ENCODE data around the gene FAM53A. TPM values are rescaled to one million over a fixed set of nuclear protein-coding genes. Genes with fewer than 3 reads are reported as not detected.
A peak's percentile ranks its signal among the peaks of the same experiment; 100 is the strongest.
"Not testable (repeated sequence)": the region's sequence is repeated elsewhere in the genome, so short reads cannot be mapped to it uniquely, and the experiment has no call there.

Gene FAM53A
- total and polyA plus RNA-seq, 2 donors: 1.0 to 2.0 TPM

DNA sequence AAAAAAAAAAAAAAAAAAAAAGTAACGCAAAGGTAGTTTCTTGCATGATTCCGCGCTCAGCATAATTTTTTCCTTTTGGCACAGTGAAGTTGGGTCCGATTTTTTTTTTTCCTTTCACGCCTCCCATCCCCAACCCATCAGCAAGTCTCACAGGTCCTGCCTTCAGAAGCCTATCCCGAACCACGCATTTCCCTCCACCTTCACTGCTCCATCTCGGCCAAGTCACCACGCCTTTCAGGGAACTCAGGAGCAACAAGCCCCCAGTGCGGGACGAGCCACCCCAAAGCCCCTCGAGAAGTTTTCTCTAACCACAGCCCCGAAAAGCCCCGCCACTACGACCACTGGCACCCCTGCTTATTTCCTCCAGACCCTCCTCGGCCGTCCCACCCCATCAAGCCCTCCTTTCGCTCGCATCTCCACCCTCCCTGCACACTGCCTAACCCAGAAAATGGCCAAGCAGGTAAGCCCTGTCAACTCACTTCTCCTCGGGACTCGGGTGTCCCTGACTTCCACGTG is 27.0 kb upstream of the FAM53A start:
- peak overlapping the region; percentile 60 to 75 for H3K4me3 ChIP-seq (ENCODE audit: low read length in 2 of 2)

DNA sequence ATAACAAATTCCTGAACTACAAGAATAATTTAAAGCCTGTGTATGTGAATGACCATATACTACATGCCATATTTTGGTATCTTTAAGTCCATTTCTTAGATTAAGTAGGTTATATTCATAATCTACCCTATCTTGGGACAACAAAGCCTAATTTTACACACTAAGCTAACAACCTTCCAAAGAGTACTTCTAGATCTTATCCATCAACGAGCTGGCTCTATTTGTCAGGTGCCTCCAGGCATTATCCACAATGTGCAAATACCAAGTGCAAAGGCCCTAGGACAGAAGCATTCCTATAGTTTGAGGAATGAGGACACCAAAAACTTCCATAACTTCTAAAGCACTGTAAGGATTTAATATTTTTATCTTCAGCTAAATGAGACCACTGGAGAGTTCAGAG is 24.5 kb upstream of the FAM53A start:
- Histone ChIP-seq H3K4me1 (ENCODE audit: control insufficient read depth in 2 of 2, insufficient read depth in 2 of 2, low read length in 2 of 2) (peaks cover 8 to 28% of the 10 kb centered on the region in 2 donors), H3K4me3 (ENCODE audit: low read length in 2 of 2) (no peak overlapping the region), H3K27me3 (ENCODE audit: control insufficient read depth in 2 of 2, insufficient read depth in 1 of 2, low read length in 1 of 2) (no peaks in the 10 kb centered on the region), H3K27ac (ENCODE audit: low read depth in 1 of 2, low read length in 1 of 2) (no peak overlapping the region), H3K36me3 (ENCODE audit: control insufficient read depth in 2 of 2, insufficient read depth in 2 of 2, low read length in 1 of 2) (peaks cover 20 to 45% of the 10 kb centered on the region in 2 donors), H3K9me3 (ENCODE audit: control insufficient read depth in 2 of 2, insufficient read depth in 1 of 2, low read length in 1 of 2) (no peaks in the 10 kb centered on the region)
- no peak for DNase-seq (ENCODE audit: low read depth in 6 of 9, low spot score in 9 of 9)
- 91% methylated on average over 1 of the region's 1 CpG for WGBS

More for the DNA sequence above, 27.0 kb upstream of the FAM53A start:
- no peak for DNase-seq (ENCODE audit: low read depth in 6 of 9, low spot score in 9 of 9)
- Histone ChIP-seq H3K27me3 (ENCODE audit: control insufficient read depth in 2 of 2, insufficient read depth in 1 of 2, low read length in 1 of 2) (no peaks in the 10 kb centered on the region), H3K9me3 (ENCODE audit: control insufficient read depth in 2 of 2, insufficient read depth in 1 of 2, low read length in 1 of 2) (no peaks in the 10 kb centered on the region), H3K27ac (ENCODE audit: low read depth in 1 of 2, low read length in 1 of 2) (peak overlapping the region; percentile 40 to 96), H3K4me1 (ENCODE audit: control insufficient read depth in 2 of 2, insufficient read depth in 2 of 2, low read length in 2 of 2) (peaks cover 20 to 51% of the 10 kb centered on the region in 2 donors), H3K36me3 (ENCODE audit: control insufficient read depth in 2 of 2, insufficient read depth in 2 of 2, low read length in 1 of 2) (peaks cover 9 to 33% of the 10 kb centered on the region in 2 donors)
- 20% methylated on average over 22 of the region's 22 CpGs for WGBS

DNA sequence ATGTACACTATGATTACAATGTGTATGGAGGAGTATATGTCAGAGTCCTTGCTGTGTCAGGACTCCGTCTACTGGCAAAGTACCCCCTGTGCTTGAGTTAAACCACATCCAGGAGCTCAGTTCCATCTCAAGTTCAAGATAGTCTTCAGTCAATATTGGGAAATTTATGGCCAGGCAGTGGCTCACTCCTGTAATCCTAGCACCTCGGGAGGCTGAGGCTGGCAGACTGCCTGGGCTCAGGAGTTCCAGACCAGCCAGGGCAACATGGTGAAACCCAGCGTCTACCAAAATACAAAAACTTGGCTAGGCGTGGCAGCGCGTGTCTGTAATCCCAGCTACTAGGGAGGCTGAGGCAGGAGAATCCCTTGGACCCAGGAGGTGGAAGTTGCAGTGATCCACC is 22.2 kb upstream of the FAM53A start:
- DNase-seq (ENCODE audit: low read depth in 6 of 9, low spot score in 9 of 9): no peak
- Histone ChIP-seq H3K4me3 (ENCODE audit: low read length in 2 of 2) (no peak overlapping the region), H3K27me3 (ENCODE audit: control insufficient read depth in 2 of 2, insufficient read depth in 1 of 2, low read length in 1 of 2) (no peaks in the 10 kb centered on the region), H3K27ac (ENCODE audit: low read depth in 1 of 2, low read length in 1 of 2) (no peak overlapping the region), H3K4me1 (ENCODE audit: control insufficient read depth in 2 of 2, insufficient read depth in 2 of 2, low read length in 2 of 2) (peaks cover 8 to 19% of the 10 kb centered on the region in 2 donors), H3K9me3 (ENCODE audit: control insufficient read depth in 2 of 2, insufficient read depth in 1 of 2, low read length in 1 of 2) (no peaks in the 10 kb centered on the region), H3K36me3 (ENCODE audit: control insufficient read depth in 2 of 2, insufficient read depth in 2 of 2, low read length in 1 of 2) (peaks cover 38 to 66% of the 10 kb centered on the region in 2 donors)
- WGBS: over 99% methylated on average over 6 of the region's 6 CpGs

DNA sequence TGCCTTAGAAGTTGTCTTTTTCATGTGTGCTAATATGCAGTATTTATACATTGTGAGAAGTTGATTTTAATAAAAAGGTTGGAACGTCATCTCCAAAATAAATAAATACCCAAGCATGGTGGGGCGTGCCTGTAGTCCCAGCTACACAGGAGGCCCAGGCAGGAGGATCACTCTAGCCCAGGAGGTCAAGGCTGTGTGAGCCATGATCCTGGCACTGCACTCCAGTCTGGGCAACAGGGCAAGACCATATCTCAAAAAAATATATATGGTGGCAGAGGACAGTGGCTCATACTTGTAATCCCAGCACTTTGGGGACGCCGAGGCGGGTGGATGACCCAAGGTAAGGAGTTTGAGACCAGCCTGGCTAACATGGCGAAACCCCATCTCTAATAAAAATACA is 21.6 kb upstream of the FAM53A start:
- H3K9me3 ChIP-seq (ENCODE audit: control insufficient read depth in 2 of 2, insufficient read depth in 1 of 2, low read length in 1 of 2): no peaks in the 10 kb centered on the region
- no peaks in the 10 kb centered on the region for H3K27me3 ChIP-seq (ENCODE audit: control insufficient read depth in 2 of 2, insufficient read depth in 1 of 2, low read length in 1 of 2)
- no peak overlapping the region for H3K27ac ChIP-seq (ENCODE audit: low read depth in 1 of 2, low read length in 1 of 2)
- H3K4me3 ChIP-seq (ENCODE audit: low read length in 2 of 2): no peak overlapping the region
- H3K36me3 ChIP-seq (ENCODE audit: control insufficient read depth in 2 of 2, insufficient read depth in 2 of 2, low read length in 1 of 2): peaks cover 40 to 72% of the 10 kb centered on the region in 2 donors
- H3K4me1 ChIP-seq (ENCODE audit: control insufficient read depth in 2 of 2, insufficient read depth in 2 of 2, low read length in 2 of 2): peaks cover 4 to 13% of the 10 kb centered on the region in 2 donors
- DNase-seq (ENCODE audit: low read depth in 6 of 9, low spot score in 9 of 9): no peak
- 98% methylated on average over 6 of the region's 6 CpGs for WGBS

DNA sequence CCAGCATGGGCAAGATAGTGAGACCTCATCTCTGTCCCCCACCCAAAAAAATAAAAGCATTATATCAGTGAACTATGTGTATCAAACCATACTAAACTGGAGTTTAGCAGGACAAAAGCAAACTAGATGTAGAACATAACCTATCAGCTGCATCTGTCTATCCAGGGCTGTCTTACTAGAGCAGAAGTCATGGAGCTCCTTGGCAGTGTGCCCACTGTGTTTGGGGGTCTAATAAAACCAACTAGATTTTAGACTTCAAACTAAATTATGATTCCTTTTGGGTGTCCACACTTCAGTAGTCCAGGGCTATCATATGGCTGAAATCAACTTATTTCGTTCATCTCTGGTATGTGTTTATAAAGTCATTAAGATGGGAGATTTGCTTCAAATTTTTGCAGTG is 19.8 kb upstream of the FAM53A start:
- WGBS: 93% methylated on average over 1 of the region's 1 CpG
- H3K27me3 ChIP-seq (ENCODE audit: control insufficient read depth in 2 of 2, insufficient read depth in 1 of 2, low read length in 1 of 2): no peaks in the 10 kb centered on the region
- no peak overlapping the region for H3K4me3 ChIP-seq (ENCODE audit: low read length in 2 of 2)
- no peak for DNase-seq (ENCODE audit: low read depth in 6 of 9, low spot score in 9 of 9)
- H3K9me3 ChIP-seq (ENCODE audit: control insufficient read depth in 2 of 2, insufficient read depth in 1 of 2, low read length in 1 of 2): no peaks in the 10 kb centered on the region
- peaks cover 53 to 76% of the 10 kb centered on the region in 2 donors for H3K36me3 ChIP-seq (ENCODE audit: control insufficient read depth in 2 of 2, insufficient read depth in 2 of 2, low read length in 1 of 2)
- H3K27ac ChIP-seq (ENCODE audit: low read depth in 1 of 2, low read length in 1 of 2): no peak overlapping the region
- no peaks in the 10 kb centered on the region for H3K4me1 ChIP-seq (ENCODE audit: control insufficient read depth in 2 of 2, insufficient read depth in 2 of 2, low read length in 2 of 2)

DNA sequence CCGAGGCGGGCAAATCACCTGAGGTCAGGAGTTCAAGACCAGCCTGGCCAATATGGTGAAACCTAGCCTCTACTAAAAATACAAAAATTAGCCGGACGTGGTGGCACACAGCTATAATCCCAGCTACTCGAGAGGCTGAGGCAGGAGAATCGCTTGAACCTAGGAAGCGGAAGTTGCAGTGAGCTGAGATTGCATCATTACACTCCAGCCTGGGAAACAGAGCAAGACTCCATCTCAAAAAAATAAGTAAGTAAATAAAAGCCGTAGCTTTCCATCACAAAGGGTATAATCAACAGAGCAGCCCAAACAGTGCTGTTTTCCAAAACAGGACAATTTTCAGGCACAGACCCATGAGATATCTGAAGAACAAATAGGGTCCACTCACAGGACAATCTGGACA is 17.6 kb upstream of the FAM53A start:
- peaks cover 72 to 84% of the 10 kb centered on the region in 2 donors for H3K36me3 ChIP-seq (ENCODE audit: control insufficient read depth in 2 of 2, insufficient read depth in 2 of 2, low read length in 1 of 2)
- 97% methylated on average over 8 of the region's 8 CpGs for WGBS
- DNase-seq (ENCODE audit: low read depth in 6 of 9, low spot score in 9 of 9); H3K4me3 ChIP-seq (ENCODE audit: low read length in 2 of 2); H3K9me3 ChIP-seq (ENCODE audit: control insufficient read depth in 2 of 2, insufficient read depth in 1 of 2, low read length in 1 of 2); H3K27me3 ChIP-seq (ENCODE audit: control insufficient read depth in 2 of 2, insufficient read depth in 1 of 2, low read length in 1 of 2); H3K4me1 ChIP-seq (ENCODE audit: control insufficient read depth in 2 of 2, insufficient read depth in 2 of 2, low read length in 2 of 2); H3K27ac ChIP-seq (ENCODE audit: low read depth in 1 of 2, low read length in 1 of 2): not testable (repeated sequence)

DNA sequence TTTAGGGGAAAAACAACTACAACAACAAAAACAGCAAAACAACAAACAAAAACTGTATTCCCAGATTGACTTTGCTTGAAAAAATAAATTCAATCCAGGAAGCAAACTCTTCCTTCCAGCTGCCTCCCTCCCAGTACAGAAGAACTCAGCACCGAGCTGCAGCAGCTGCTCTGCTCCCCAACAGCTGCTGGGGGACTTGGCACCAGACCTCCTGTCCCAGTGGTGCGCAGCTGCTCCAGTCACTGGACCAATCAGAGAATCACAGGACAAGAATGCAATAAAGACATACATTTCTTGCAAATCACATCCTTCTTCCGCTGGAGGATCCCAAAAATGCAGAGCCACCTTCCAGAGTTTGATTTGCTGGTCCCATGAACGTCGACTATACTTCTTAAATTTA is 11.8 kb upstream of the FAM53A start:
- H3K36me3 ChIP-seq (ENCODE audit: control insufficient read depth in 2 of 2, insufficient read depth in 2 of 2, low read length in 1 of 2): peaks cover 74 to 86% of the 10 kb centered on the region in 2 donors
- no peak overlapping the region for H3K4me3 ChIP-seq (ENCODE audit: low read length in 2 of 2)
- no peaks in the 10 kb centered on the region for H3K4me1 ChIP-seq (ENCODE audit: control insufficient read depth in 2 of 2, insufficient read depth in 2 of 2, low read length in 2 of 2)
- H3K27me3 ChIP-seq (ENCODE audit: control insufficient read depth in 2 of 2, insufficient read depth in 1 of 2, low read length in 1 of 2): no peaks in the 10 kb centered on the region
- no peak for DNase-seq (ENCODE audit: low read depth in 6 of 9, low spot score in 9 of 9)
- no peaks in the 10 kb centered on the region for H3K9me3 ChIP-seq (ENCODE audit: control insufficient read depth in 2 of 2, insufficient read depth in 1 of 2, low read length in 1 of 2)
- H3K27ac ChIP-seq (ENCODE audit: low read depth in 1 of 2, low read length in 1 of 2): no peak overlapping the region
- WGBS: 95% methylated on average over 5 of the region's 5 CpGs

DNA sequence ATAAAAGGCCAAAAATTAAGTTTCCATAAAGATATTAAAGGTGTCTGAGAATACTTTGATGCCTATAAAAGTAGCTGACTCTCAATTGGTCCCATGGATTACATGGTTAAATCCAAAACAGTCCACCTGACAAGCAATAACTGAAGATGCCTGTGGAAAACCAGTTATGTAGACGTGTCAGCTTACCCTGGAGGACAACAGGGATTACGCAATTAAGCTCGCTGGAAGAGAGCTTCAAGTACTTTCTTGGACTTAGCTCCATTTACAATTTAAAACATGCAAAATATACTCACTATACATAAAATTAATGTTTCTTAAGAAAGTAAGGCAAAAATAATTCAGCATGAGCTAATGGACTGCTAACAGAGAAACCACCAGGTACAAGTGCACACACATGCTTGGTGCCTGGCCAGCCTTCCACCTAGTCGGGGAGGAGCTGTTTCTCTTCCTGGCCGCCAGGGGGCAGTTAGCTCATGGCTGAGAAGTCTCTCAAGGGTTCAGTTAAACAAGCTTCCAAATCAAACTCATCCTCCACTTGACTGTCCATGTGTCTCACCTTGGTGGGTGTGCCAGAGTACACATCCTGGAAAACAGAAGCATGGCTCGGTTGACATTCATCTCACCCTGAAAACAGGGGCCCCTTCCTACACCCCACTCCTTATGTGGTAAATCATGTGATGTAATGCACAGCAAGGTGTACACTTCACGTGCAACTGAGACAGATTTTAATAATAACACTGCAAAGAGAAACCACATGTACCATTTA is 9.2 kb upstream of the FAM53A start:
- DNase-seq (ENCODE audit: low read depth in 6 of 9, low spot score in 9 of 9): peak in 7 of 9 donors; percentile 55 to 86 (median 76)
- no peak overlapping the region for H3K4me3 ChIP-seq (ENCODE audit: low read length in 2 of 2)
- H3K36me3 ChIP-seq (ENCODE audit: control insufficient read depth in 2 of 2, insufficient read depth in 2 of 2, low read length in 1 of 2): peaks cover 57 to 73% of the 10 kb centered on the region in 2 donors
- no peaks in the 10 kb centered on the region for H3K27me3 ChIP-seq (ENCODE audit: control insufficient read depth in 2 of 2, insufficient read depth in 1 of 2, low read length in 1 of 2)
- H3K4me1 ChIP-seq (ENCODE audit: control insufficient read depth in 2 of 2, insufficient read depth in 2 of 2, low read length in 2 of 2): no peaks in the 10 kb centered on the region
- H3K9me3 ChIP-seq (ENCODE audit: control insufficient read depth in 2 of 2, insufficient read depth in 1 of 2, low read length in 1 of 2): no peaks in the 10 kb centered on the region
- WGBS: 62% methylated on average over 7 of the region's 7 CpGs
- H3K27ac ChIP-seq (ENCODE audit: low read depth in 1 of 2, low read length in 1 of 2): no peak overlapping the region

DNA sequence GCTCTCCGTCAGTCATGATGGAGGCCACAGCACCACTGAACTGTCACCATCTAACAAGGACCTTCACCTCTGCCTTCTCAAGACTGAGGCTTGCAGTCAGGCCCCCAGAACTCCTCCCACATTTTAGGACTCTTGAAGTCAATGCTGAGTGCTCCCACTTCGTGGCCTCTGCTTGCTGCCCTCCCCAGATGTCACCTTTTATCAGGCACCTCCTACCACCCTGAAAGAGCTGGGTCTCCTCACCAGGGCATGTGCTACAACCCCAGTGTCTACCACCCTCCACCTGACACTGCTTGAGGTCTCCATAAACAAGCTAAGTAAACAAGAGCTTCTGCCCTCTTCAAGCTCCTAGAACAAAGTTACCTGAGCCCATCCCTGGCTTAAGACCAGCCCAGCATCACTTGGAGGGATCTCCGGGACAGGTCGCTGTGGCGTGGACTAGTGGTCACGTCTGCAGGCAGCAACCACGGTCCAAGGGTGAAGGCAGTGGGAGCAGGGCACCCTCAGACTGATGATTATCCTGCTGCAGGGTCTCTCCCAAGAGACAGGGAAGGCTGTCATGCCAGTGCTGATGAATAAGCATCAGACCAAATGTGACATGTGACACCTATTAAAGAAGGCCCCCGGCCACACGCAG is 7.7 kb upstream of the FAM53A start:
- Histone ChIP-seq H3K9me3 (ENCODE audit: control insufficient read depth in 2 of 2, insufficient read depth in 1 of 2, low read length in 1 of 2) (no peaks in the 10 kb centered on the region), H3K36me3 (ENCODE audit: control insufficient read depth in 2 of 2, insufficient read depth in 2 of 2, low read length in 1 of 2) (peaks cover 44 to 65% of the 10 kb centered on the region in 2 donors), H3K27me3 (ENCODE audit: control insufficient read depth in 2 of 2, insufficient read depth in 1 of 2, low read length in 1 of 2) (no peaks in the 10 kb centered on the region), H3K27ac (ENCODE audit: low read depth in 1 of 2, low read length in 1 of 2) (no peak overlapping the region), H3K4me1 (ENCODE audit: control insufficient read depth in 2 of 2, insufficient read depth in 2 of 2, low read length in 2 of 2) (no peaks in the 10 kb centered on the region), H3K4me3 (ENCODE audit: low read length in 2 of 2) (no peak overlapping the region)
- 91% methylated on average over 9 of the region's 9 CpGs for WGBS
- DNase-seq (ENCODE audit: low read depth in 6 of 9, low spot score in 9 of 9): no peak
